SK-N-SH treated with all-trans-retinoic acid at 6 μM for 48 hours (cell line): ENCODE data around the gene LVRN.
A peak's percentile ranks its signal among the peaks of the same experiment; 100 is the strongest.

Experiments
- ATAC-seq: fragments of 200-7000 bp; cut with Tn5 transposase; 3 replicates; pipeline ENCODE4 v1.9.1; 2020; ENCODE audit warnings: mild to moderate bottlenecking, moderate library complexity
- CREB5 ChIP-seq: fragments of 250-450 bp; sonication (Bioruptor Pico); IDR thresholded peaks from 2 replicates; pipeline ENCODE4 v1.5.1; 2020; ENCODE audit warnings: low read depth, mild to moderate bottlenecking, moderate library complexity
- CSDC2 ChIP-seq: fragments of 250-450 bp; sonication (Bioruptor Pico); IDR thresholded peaks from 2 replicates; pipeline ENCODE4 v1.5.0; 2020; ENCODE audit warnings: mild to moderate bottlenecking, moderate library complexity
- ESRRG ChIP-seq: fragments of 250-450 bp; sonication (Bioruptor Pico); IDR thresholded peaks from 2 replicates; pipeline ENCODE4 v1.6.1; 2021; ENCODE audit warnings: mild to moderate bottlenecking
- GLIS3 ChIP-seq: fragments of 250-450 bp; sonication (Bioruptor Pico); IDR thresholded peaks from 2 replicates; pipeline ENCODE4 v1.5.0; 2020; ENCODE audit warnings: mild to moderate bottlenecking, moderate library complexity
- ISL1 ChIP-seq: fragments of 250-450 bp; sonication (Bioruptor Pico); IDR thresholded peaks from 2 replicates; pipeline ENCODE4 v2.1.2; 2022; ENCODE audit warnings: mild to moderate bottlenecking, moderate library complexity
- PPARA ChIP-seq: fragments of 250-450 bp; sonication (Bioruptor Pico); IDR thresholded peaks from 2 replicates; pipeline ENCODE4 v1.5.0; 2020; ENCODE audit warnings: mild to moderate bottlenecking, borderline replicate concordance
- RARB ChIP-seq: fragments of 250-450 bp; sonication (Bioruptor Pico); IDR thresholded peaks from 2 replicates; pipeline ENCODE4 v1.8.0; 2021; ENCODE audit warnings: mild to moderate bottlenecking, moderate library complexity
- TCF4 ChIP-seq: fragments of 250-450 bp; sonication (Bioruptor Pico); IDR thresholded peaks from 2 replicates; pipeline ENCODE4 v1.8.0; 2021; ENCODE audit warnings: mild to moderate bottlenecking, moderate library complexity, borderline replicate concordance
- TOX ChIP-seq: fragments of 250-450 bp; sonication (Bioruptor Pico); IDR thresholded peaks from 2 replicates; pipeline ENCODE4 v1.8.0; 2021; ENCODE audit warnings: mild to moderate bottlenecking, moderate library complexity, borderline replicate concordance
- TSHZ2 ChIP-seq: fragments of 250-450 bp; sonication (Bioruptor Pico); IDR thresholded peaks from 2 replicates; pipeline ENCODE4 v1.5.0; 2020; ENCODE audit warnings: mild to moderate bottlenecking, moderate library complexity
- ZFP30 ChIP-seq: fragments of 450-650 bp; formaldehyde crosslinking; IDR thresholded peaks from 2 replicates; pipeline ENCODE4 v1.5.0; 2022; ENCODE audit warnings: mild to moderate bottlenecking, moderate library complexity
- ZNF565 ChIP-seq: fragments of 450-650 bp; formaldehyde crosslinking; conservative IDR thresholded peaks from 2 replicates; pipeline ENCODE4 v1.5.0; 2020; ENCODE audit warnings: low read depth, mild to moderate bottlenecking, moderate library complexity
- ZNF8 ChIP-seq: fragments of 450-650 bp; formaldehyde crosslinking; IDR thresholded peaks from 2 replicates; pipeline ENCODE4 v1.5.0; 2020; ENCODE audit warnings: mild to moderate bottlenecking, moderate library complexity
- TF ChIP-seq, protein P1 (sequence below): fragments of 250-450 bp; sonication (Bioruptor Pico); IDR thresholded peaks from 2 replicates; pipeline ENCODE4 v1.5.1; 2021; ENCODE audit warnings: mild to moderate bottlenecking, moderate library complexity

The LVRN gene

DNA sequence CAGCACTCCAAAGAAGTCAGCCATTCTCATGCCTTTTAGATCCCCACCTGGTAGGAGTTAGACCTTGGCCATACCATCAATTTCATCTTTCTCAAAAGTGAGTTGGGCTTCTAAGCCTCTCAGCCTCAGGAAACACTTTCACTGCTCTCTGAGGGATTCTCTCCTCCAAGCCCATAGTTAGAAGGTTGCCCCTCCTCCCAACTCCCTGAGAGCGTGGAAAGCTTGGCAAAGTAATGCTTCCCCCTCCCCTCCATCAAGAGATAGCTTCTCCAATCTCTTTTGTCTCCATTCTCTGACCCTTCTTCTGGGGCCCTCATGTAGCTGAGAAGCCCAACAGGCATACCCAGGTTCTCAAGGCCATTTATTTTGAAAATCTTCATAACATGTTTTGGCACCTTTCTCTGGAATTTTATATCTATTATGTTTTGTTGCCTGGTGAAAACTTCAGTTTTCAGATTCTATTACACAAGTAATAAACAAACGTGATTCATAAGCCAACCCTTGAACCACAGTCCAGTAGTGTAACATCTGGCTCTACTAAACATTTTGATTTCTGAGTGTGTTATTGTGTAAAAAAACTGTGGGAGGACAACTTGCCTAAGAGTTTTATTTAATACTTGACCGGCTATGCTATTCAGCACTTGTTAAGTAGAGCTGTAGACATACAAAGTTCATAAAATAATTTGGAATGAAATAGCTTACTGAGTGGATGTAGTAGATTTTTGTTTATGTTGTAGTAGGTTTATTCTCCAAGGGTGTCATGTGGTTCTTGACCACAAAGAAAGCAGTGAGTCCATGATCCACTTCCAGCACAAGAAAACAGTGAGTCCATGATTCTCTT is 17.1 kb downstream of the LVRN start:
- ATAC-seq, result no peak
- no peak for TF ChIP-seq ZFP30 (CRISPR knock-in tag)

- no peak for ATAC-seq
- TF ChIP-seq RARB (no peak), CREB5 (CRISPR knock-in tag) (no peak), ZNF565 (CRISPR knock-in tag) (no peak), ESRRG (CRISPR knock-in tag) (no peak), TSHZ2 (no peak), PPARA (CRISPR knock-in tag) (no peak), TOX (CRISPR knock-in tag) (no peak), TCF4 (CRISPR knock-in tag) (peak; percentile 54; the same call in 1 of the 2 replicates), GLIS3 (CRISPR knock-in tag) (no peak), ISL1 (CRISPR knock-in tag) (0 out of 2 replicates have a peak, but pooled peaks have one; percentile 11), ZNF8 (no peak), CSDC2 (CRISPR knock-in tag) (no peak)
- TF ChIP-seq, protein P1, sequence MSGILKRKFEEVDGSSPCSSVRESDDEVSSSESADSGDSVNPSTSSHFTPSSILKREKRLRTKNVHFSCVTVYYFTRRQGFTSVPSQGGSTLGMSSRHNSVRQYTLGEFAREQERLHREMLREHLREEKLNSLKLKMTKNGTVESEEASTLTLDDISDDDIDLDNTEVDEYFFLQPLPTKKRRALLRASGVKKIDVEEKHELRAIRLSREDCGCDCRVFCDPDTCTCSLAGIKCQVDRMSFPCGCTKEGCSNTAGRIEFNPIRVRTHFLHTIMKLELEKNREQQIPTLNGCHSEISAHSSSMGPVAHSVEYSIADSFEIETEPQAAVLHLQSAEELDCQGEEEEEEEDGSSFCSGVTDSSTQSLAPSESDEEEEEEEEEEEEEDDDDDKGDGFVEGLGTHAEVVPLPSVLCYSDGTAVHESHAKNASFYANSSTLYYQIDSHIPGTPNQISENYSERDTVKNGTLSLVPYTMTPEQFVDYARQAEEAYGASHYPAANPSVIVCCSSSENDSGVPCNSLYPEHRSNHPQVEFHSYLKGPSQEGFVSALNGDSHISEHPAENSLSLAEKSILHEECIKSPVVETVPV (CRISPR knock-in tag), result no peak
Measured at GRCh38 chr5:115983519-115983918, 21.2 kb downstream of the LVRN start.

DNA sequence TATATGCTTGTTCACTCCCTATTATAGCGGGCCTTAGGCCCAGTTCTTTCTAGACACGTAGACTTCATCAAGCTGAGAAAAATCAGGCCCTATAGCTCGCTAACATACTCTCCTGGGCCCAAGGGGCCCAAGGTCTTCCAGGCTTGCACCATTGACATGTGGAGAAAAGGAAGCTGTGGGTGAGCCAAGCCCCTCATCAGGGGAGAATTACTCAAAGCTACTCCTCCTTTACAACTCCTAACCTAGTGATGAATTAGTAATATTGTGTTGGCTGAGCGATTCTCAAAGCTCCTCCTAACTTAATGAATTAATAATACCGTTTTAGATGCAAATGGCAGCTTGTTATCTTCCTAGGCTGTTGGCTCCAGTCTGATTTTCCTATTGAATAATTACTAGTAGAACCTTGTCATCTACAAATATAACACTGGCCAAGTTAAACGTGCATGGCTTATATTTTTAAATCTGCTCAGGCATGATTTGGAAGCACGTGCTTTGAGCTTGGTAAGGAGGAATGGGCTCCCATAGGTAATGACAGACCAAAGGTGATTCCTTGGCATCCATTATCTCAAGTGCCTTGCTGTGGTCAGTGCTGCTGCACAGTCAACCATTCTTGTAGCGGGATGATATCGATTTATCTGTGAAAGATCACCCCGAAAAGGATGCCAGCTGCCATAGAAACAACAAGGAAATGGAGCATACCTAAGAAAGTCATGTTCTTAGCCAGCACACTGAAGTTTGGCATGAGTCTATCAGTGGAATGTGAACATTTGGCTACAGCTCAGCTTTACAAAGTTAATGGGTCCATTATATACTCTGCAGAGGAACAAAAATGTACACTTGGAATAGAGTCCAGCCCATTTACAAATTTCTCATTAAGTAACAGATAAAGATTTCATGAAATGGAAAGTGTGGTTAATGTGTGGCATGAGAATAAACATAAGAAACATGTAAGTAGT is 23.8 kb downstream of the LVRN start:
- ATAC-seq, result no peak

More for the DNA sequence above, 23.8 kb downstream of the LVRN start:
- no peak for TF ChIP-seq CREB5 (CRISPR knock-in tag)
- peak; percentile 24; the same call in 1 of the 2 replicates for TF ChIP-seq TSHZ2
- peak; percentile 96 for TF ChIP-seq ISL1 (CRISPR knock-in tag)
- TF ChIP-seq, all 23 proteins: peak for 2
